CD4-positive, alpha-beta T cell (primary cell): ENCODE results near the gene DNAJC8. TPM values are rescaled to one million over a fixed set of nuclear protein-coding genes. Genes with fewer than 3 reads are reported as not detected.

Experiments used
- ATAC-seq: fragments of 200-7000 bp; cut with Tn5 transposase; one replicate; pipeline ENCODE4 v1.10.0; 2022; ENCODE audit warnings: mild to moderate bottlenecking; ENCODE audit not compliant: poor library complexity
- CTCF ChIA-PET: fragments of 350-600 bp; sonication (Branson Sonifier 250); formaldehyde crosslinking; loops from one replicate; lab custom pipeline; 2021; ENCODE audit warnings: antibody characterized with exemption, inconsistent platforms; lab: Charles Lee
- POLR2A ChIA-PET: fragments of 350-600 bp; sonication (Branson Sonifier 250); formaldehyde crosslinking; loops from one replicate; lab custom pipeline; 2021; ENCODE audit warnings: antibody characterized with exemption, inconsistent platforms; lab: Charles Lee
- DNase-seq, 14 experiments: peaks; one replicate each; pipeline ENCODE4 v3.0.0-alpha.2; 2013 to 2020; ENCODE audit warnings: mixed read lengths in 2 of 14
- H3K27ac ChIP-seq, 2 donors: one replicate each; pipeline versions ENCODE4 v1.5.1 to v1.7.0; 2013; ENCODE audit warnings: low read length in 2 of 2, low read depth in 1 of 2, mild to moderate bottlenecking in 1 of 2
- H3K27me3 ChIP-seq, 2 experiments: 1 replicate in 1 of 2; 2 replicates in 1 of 2; pipeline versions ENCODE4 v1.6.1 to v1.7.0; 2013; ENCODE audit warnings: low read length in 2 of 2, control low read depth in 1 of 2, mild to moderate bottlenecking in 1 of 2, moderate library complexity in 1 of 2; ENCODE audit not compliant: insufficient read depth in 2 of 2, control insufficient read depth in 1 of 2
- H3K36me3 ChIP-seq: one replicate; pipeline ENCODE4 v1.6.1; 2013; ENCODE audit warnings: low read length, control low read depth; ENCODE audit not compliant: insufficient read depth
- H3K4me1 ChIP-seq: one replicate; pipeline ENCODE4 v1.6.1; 2013; ENCODE audit warnings: low read length, control low read depth; ENCODE audit not compliant: insufficient read depth
- H3K4me3 ChIP-seq: one replicate; pipeline ENCODE4 v1.5.1; 2013; ENCODE audit warnings: mild to moderate bottlenecking, low read length, moderate library complexity
- H3K9me3 ChIP-seq, 2 experiments: 1 replicate in 1 of 2; 2 replicates in 1 of 2; pipeline versions ENCODE4 v1.6.1 to v1.7.0; 2013; ENCODE audit warnings: low read length in 2 of 2, mild to moderate bottlenecking in 2 of 2, control low read depth in 1 of 2, moderate library complexity in 1 of 2; ENCODE audit not compliant: control insufficient read depth in 1 of 2, insufficient read depth in 1 of 2
- H3K27ac Mint-ChIP-seq: one replicate; pipeline ENCODE4 v1.8.0; 2020; ENCODE audit warnings: mixed read lengths
- H3K27me3 Mint-ChIP-seq: one replicate; pipeline ENCODE4 v1.8.0; 2021; ENCODE audit warnings: mixed read lengths
- H3K36me3 Mint-ChIP-seq: one replicate; pipeline ENCODE4 v1.8.0; 2021; ENCODE audit warnings: low read depth, mixed read lengths
- H3K4me1 Mint-ChIP-seq: one replicate; pipeline ENCODE4 v1.8.0; 2021; ENCODE audit warnings: low read depth, mixed read lengths
- H3K4me3 Mint-ChIP-seq: one replicate; pipeline ENCODE4 v1.8.0; 2020; ENCODE audit warnings: mild to moderate bottlenecking, mixed read lengths
- H3K9me3 Mint-ChIP-seq: one replicate; pipeline ENCODE4 v1.8.0; 2020; ENCODE audit warnings: mixed read lengths
- intact Hi-C, 2 experiments: fragments of 100-400 bp; cut with DNase I in 1 of 2; cut with micrococcal nuclease in 1 of 2; formaldehyde crosslinking; loops; one replicate each; pipeline versions ENCODE4 v1.15.1 to v1.9.0; 2023 to 2025; cut with DNase I, micrococcal nuclease
- total RNA-seq, 174 experiments: library from RNA in 2 of 174; stranded (reverse) in 2 of 174; gene quantifications; one replicate each; pipeline ENCODE4 v1.2.3 and lab custom pipeline; 2021 to 2026
- TF ChIP-seq, protein P1 (sequence below): fragments of 200-600 bp; IDR thresholded peaks from one replicate; pipeline ENCODE4 v1.8.0; 2022; ENCODE audit warnings: antibody characterized with exemption, mild to moderate bottlenecking

DNAJC8 gene
- total RNA-seq, 2 experiments from 2014 or later: 56.3 to 56.9 TPM

DNA sequence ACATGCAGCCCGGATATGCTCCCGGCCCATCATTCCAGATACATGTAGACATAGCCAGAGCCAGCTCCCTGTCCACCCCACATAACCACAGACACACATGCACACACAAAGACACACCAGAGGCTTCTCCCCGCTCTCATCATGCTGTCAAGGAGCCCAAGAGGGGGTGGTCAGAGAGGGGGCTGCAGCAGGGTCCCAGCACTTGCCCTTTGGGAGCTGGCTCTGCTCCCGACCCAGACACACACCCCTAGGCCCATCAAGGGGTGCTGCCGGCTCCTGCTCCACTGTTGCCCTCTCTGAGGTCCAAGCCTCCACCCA lies 58.9 kb downstream of the DNAJC8 start:
- H3K4me3 Mint-ChIP-seq: no peak overlapping the region
- Histone ChIP-seq H3K36me3 (no peaks in the 10 kb centered on the region), H3K4me3 (no peak overlapping the region), H3K4me1 (peaks cover 40% of the 10 kb centered on the region), H3K27me3 (no peaks in the 10 kb centered on the region), H3K27ac (no peak overlapping the region), H3K9me3 (no peaks in the 10 kb centered on the region)
- H3K36me3 Mint-ChIP-seq: no peaks in the 10 kb centered on the region
- ChIA-PET POLR2A (no interaction called here), CTCF (no interaction called here)
- DNase-seq: no peak
- H3K27me3 Mint-ChIP-seq: no peaks in the 10 kb centered on the region
- peaks cover 32% of the 10 kb centered on the region for H3K4me1 Mint-ChIP-seq
- ATAC-seq: no peak
- no peaks in the 10 kb centered on the region for H3K9me3 Mint-ChIP-seq
- no peak overlapping the region for H3K27ac Mint-ChIP-seq
- intact Hi-C loops: no loop called here
- TF ChIP-seq, protein P1, sequence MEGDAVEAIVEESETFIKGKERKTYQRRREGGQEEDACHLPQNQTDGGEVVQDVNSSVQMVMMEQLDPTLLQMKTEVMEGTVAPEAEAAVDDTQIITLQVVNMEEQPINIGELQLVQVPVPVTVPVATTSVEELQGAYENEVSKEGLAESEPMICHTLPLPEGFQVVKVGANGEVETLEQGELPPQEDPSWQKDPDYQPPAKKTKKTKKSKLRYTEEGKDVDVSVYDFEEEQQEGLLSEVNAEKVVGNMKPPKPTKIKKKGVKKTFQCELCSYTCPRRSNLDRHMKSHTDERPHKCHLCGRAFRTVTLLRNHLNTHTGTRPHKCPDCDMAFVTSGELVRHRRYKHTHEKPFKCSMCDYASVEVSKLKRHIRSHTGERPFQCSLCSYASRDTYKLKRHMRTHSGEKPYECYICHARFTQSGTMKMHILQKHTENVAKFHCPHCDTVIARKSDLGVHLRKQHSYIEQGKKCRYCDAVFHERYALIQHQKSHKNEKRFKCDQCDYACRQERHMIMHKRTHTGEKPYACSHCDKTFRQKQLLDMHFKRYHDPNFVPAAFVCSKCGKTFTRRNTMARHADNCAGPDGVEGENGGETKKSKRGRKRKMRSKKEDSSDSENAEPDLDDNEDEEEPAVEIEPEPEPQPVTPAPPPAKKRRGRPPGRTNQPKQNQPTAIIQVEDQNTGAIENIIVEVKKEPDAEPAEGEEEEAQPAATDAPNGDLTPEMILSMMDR: no peak

DNA sequence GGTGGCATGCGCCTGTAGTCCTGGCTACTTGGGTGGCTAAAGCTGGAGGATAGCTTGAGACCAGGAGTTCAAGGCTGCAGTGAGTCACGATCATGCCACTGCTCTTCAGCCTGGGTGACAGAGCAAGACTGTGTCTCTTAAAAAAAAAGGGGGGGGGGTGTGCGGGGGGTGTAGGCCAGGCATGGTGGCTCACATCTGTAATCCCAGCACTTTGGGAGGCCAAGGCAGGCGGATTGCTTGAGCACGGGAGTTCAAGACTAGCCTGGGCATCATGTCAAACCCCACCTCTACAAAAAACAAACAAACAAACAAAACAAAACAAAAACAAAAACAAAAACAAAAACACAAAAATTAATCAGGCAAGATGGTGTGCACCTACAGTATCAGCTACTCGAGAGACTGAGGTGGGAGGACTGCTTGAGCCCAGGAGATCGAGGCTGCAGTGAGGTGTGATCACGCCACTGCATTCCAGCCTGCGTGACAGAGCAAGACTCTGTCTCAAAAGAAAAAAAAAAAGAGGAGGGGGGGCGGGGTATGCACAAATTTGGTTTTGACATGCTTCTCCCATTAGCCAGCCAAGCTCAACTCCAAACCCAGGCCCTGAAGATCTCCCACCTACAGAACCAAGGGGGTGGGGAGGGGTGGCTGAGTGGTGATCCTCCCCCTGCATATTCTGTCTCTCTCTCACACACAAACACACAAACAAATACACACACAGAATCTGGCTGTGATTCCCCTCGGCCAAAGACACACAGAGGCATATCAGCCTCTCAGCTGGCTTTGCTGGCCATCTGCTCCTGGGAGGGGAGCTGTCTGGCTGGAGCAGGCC lies 59.5 kb downstream of the DNAJC8 start:
- H3K4me3 ChIP-seq: no peak overlapping the region
- POLR2A ChIA-PET: interaction anchor here (0.6 kb wide), 2 partner anchors 145 to 296 kb away, joined by 3 to 4 read pairs; no protein-coding TSS in a partner anchor
- no peaks in the 10 kb centered on the region for H3K36me3 Mint-ChIP-seq
- no peak overlapping the region for H3K27ac Mint-ChIP-seq
- ATAC-seq: no peak
- H3K36me3 ChIP-seq: no peaks in the 10 kb centered on the region
- no peaks in the 10 kb centered on the region for H3K9me3 Mint-ChIP-seq
- no peak overlapping the region for H3K4me3 Mint-ChIP-seq
- peaks cover 38% of the 10 kb centered on the region for H3K4me1 Mint-ChIP-seq
- H3K9me3 ChIP-seq: no peaks in the 10 kb centered on the region
- no peak overlapping the region for H3K27ac ChIP-seq
- H3K4me1 ChIP-seq: peaks cover 45% of the 10 kb centered on the region
- peak in 2 of 14 experiments; percentile 48 to 62 for DNase-seq
- intact Hi-C loops: no loop called here
- no peaks in the 10 kb centered on the region for H3K27me3 ChIP-seq
- TF ChIP-seq, protein P1: no peak
- no peaks in the 10 kb centered on the region for H3K27me3 Mint-ChIP-seq
- CTCF ChIA-PET: no interaction called here

DNA sequence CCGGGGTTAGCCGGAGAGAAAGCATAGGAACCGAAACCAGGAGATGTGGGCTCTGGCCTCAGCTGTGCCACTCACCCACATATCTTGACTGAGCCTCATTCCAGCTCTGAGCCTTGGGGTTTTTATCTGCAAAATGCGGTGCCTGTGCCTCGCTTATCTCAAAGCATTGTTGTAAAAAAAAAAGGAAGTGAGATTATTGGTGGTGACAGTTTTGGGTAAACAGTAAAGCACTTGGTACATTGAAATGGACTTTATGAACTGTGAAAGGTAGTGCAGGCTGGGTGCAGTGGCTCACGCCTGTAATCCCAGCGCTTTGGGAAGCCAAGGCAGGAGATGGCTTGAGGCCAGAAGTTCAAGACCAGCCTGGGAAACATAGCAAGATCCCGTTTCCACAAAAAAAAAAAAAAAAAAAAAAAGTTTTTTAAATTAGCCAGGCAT lies 60.1 kb downstream of the DNAJC8 start:
- Histone ChIP-seq H3K27ac (no peak overlapping the region), H3K4me1 (peaks cover 46% of the 10 kb centered on the region), H3K27me3 (no peaks in the 10 kb centered on the region), H3K4me3 (no peak overlapping the region), H3K36me3 (no peaks in the 10 kb centered on the region), H3K9me3 (no peaks in the 10 kb centered on the region)
- Mint-ChIP-seq H3K27me3 (no peaks in the 10 kb centered on the region), H3K36me3 (no peaks in the 10 kb centered on the region), H3K9me3 (no peaks in the 10 kb centered on the region), H3K4me3 (peak overlapping the region; percentile 42), H3K4me1 (peaks cover 41% of the 10 kb centered on the region), H3K27ac (peak overlapping the region; percentile 7)
- TF ChIP-seq, protein P1: no peak
- ChIA-PET CTCF (no interaction called here), POLR2A (interaction anchor here (0.6 kb wide), 2 partner anchors 145 to 296 kb away, joined by 3 to 4 read pairs; no protein-coding TSS in a partner anchor)
- intact Hi-C loops: no loop called here
- ATAC-seq (peak; percentile 13), DNase-seq (peak in 4 of 14 experiments; percentile 13 to 61 (median 54))
